Stimulated activated CD8-positive, alpha-beta memory T cell treated with anti-CD3 and anti-CD28 coated beads, Interleukin-12 subunit alpha, Interleukin-12 subunit beta, amount 100 ng/mL, for 24 hours (primary cell): ENCODE results near the gene IGSF21.

Experiments
- DNase-seq: peaks from one replicate; pipeline ENCODE4 v3.0.0-alpha.2; 2020; ENCODE audit errors: extremely low read depth

IGSF21 gene

GRCh38 chr1:18094096-18094495 is 13.5 kb upstream of the IGSF21 start:
- DNase-seq: no peak

GRCh38 chr1:18097206-18097605 is 10.4 kb upstream of the IGSF21 start:
- DNase-seq: no peak

GRCh38 chr1:18099026-18099425 is 8.6 kb upstream of the IGSF21 start:
- DNase-seq: no peak

- no peak for DNase-seq
Measured at GRCh38 chr1:18100060-18100459, 7.5 kb upstream of the IGSF21 start.

GRCh38 chr1:18100491-18101063 is 7.0 kb upstream of the IGSF21 start:
- DNase-seq: no peak

GRCh38 chr1:18101508-18101907 is 6.1 kb upstream of the IGSF21 start:
- DNase-seq: no peak

- DNase-seq: no peak
Measured at GRCh38 chr1:18103788-18104421, 3.7 kb upstream of the IGSF21 start.

GRCh38 chr1:18104546-18105100 is 3.0 kb upstream of the IGSF21 start:
- no peak for DNase-seq

- DNase-seq: no peak
Measured at GRCh38 chr1:18105196-18105595, 2.4 kb upstream of the IGSF21 start.

- DNase-seq: no peak
Measured at GRCh38 chr1:18108299-18109057, 880 bp downstream of the IGSF21 start.

GRCh38 chr1:18109058-18109755 is 1.6 kb downstream of the IGSF21 start:
- DNase-seq: no peak

- DNase-seq: no peak
Measured at GRCh38 chr1:18109756-18110597, 2.4 kb downstream of the IGSF21 start.

GRCh38 chr1:18110598-18110939 is 3.0 kb downstream of the IGSF21 start:
- DNase-seq: no peak

GRCh38 chr1:18110968-18111367 is 3.4 kb downstream of the IGSF21 start:
- no peak for DNase-seq

GRCh38 chr1:18111605-18112297 is 4.2 kb downstream of the IGSF21 start:
- DNase-seq: no peak

GRCh38 chr1:18112611-18113010 is 5.0 kb downstream of the IGSF21 start:
- no peak for DNase-seq

- no peak for DNase-seq
Measured at GRCh38 chr1:18114726-18115410, 7.3 kb downstream of the IGSF21 start.

- no peak for DNase-seq
Measured at GRCh38 chr1:18116777-18117176, 9.2 kb downstream of the IGSF21 start.

- no peak for DNase-seq
Measured at GRCh38 chr1:18118078-18118477, 10.5 kb downstream of the IGSF21 start.

GRCh38 chr1:18118491-18118890 is 10.9 kb downstream of the IGSF21 start:
- no peak for DNase-seq
